ENCODE measurements around the gene CINP. TPM values are rescaled to one million over a fixed set of nuclear protein-coding genes. Genes with fewer than 3 reads are reported as not detected.

Gene CINP
- total and polyA plus RNA-seq, 2 of the 13 experiments (the other 11 are each of a cell fraction or from before 2014, with no cell fraction given), result 32.8 to 42.8 TPM

DNA sequence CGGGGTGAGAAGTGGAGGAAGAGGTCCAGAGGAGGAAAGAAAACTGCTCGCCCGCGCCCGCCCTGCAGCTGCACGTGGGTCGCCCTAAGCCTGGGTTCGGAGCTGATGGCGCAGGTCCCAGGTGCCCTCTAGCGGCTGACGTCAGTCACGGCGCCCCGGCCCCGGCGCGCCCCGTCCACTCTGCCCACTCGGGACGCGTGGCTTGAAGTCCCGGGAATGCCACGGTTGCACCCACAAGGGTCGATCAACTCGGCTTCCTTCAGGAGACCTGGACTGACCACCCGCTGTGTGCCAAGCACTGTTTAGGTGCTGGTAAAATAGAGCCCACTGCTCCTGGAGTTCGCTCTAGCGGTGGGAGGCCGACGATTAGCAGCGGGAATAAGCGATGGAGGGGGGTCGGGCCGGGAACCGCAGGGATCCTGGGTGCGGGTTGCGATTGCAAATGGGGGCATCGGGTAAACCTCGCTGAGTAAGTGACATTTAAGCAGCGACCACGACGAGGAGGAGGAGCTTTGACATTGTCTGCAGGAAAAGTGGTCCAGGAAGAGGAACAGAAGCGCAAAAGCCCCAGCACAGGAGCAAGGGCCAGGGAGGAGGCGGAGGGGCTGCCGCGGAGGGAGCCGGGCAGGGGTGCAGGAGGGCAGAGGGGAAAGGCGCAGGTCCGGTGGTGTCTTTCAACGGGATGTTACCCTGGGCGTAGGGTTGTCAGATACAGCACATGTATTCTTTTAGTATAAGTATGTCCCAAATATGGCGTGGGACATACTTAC, 48.3 kb downstream of the CINP start (continued):
- TF ChIP-seq NCOR1 (IDR thresholded peaks at IDR 0.05; ENCODE audit: borderline replicate concordance, low read length) (no peak), PHF5A (CRISPR knock-in tag; IDR thresholded peaks at IDR 0.05; ENCODE audit: low read depth, unreplicated experiment) (no peak), SP140L (CRISPR knock-in tag; IDR thresholded peaks at IDR 0.05; ENCODE audit: borderline replicate concordance) (no peak), RARG (CRISPR knock-in tag; IDR thresholded peaks at IDR 0.05; ENCODE audit: low read depth) (no peak), IKZF1 (IDR thresholded peaks at IDR 0.05) (no peak), TBX2 (CRISPR knock-in tag; IDR thresholded peaks at IDR 0.05; ENCODE audit: borderline replicate concordance) (peak; percentile 16), NFYB (CRISPR knock-in tag; IDR thresholded peaks at IDR 0.05) (no peak), ZNF7 (CRISPR knock-in tag; IDR thresholded peaks at IDR 0.05) (no peak), ZNF629 (CRISPR knock-in tag; conservative IDR thresholded peaks at IDR 0.05) (no peak), SYNCRIP (IDR thresholded peaks at IDR 0.05; ENCODE audit: insufficient read depth, low read depth, low read length) (no peak), AKAP8 (CRISPR knock-in tag; IDR thresholded peaks at IDR 0.05) (no peak), ZNF367 (CRISPR knock-in tag; IDR thresholded peaks at IDR 0.05; ENCODE audit: borderline replicate concordance) (no peak), TAF15 (IDR thresholded peaks at IDR 0.05; ENCODE audit: low read depth, low read length, poor library complexity, severe bottlenecking) (no peak), ZNF564 (CRISPR knock-in tag; IDR thresholded peaks at IDR 0.05) (no peak), ZIK1 (CRISPR knock-in tag; IDR thresholded peaks at IDR 0.05; ENCODE audit: borderline replicate concordance, low read depth) (no peak), ZNF619 (CRISPR knock-in tag; IDR thresholded peaks at IDR 0.05) (no peak), ISL2 (CRISPR knock-in tag; IDR thresholded peaks at IDR 0.05) (no peak), NR2C2 (CRISPR knock-in tag; IDR thresholded peaks at IDR 0.05; ENCODE audit: borderline replicate concordance) (no peak; the same call in 1 of the 2 replicates)
- TF ChIP-seq, protein P1, sequence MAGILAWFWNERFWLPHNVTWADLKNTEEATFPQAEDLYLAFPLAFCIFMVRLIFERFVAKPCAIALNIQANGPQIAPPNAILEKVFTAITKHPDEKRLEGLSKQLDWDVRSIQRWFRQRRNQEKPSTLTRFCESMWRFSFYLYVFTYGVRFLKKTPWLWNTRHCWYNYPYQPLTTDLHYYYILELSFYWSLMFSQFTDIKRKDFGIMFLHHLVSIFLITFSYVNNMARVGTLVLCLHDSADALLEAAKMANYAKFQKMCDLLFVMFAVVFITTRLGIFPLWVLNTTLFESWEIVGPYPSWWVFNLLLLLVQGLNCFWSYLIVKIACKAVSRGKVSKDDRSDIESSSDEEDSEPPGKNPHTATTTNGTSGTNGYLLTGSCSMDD (CRISPR knock-in tag; IDR thresholded peaks at IDR 0.05), result no peak
- TF ChIP-seq, protein P2, sequence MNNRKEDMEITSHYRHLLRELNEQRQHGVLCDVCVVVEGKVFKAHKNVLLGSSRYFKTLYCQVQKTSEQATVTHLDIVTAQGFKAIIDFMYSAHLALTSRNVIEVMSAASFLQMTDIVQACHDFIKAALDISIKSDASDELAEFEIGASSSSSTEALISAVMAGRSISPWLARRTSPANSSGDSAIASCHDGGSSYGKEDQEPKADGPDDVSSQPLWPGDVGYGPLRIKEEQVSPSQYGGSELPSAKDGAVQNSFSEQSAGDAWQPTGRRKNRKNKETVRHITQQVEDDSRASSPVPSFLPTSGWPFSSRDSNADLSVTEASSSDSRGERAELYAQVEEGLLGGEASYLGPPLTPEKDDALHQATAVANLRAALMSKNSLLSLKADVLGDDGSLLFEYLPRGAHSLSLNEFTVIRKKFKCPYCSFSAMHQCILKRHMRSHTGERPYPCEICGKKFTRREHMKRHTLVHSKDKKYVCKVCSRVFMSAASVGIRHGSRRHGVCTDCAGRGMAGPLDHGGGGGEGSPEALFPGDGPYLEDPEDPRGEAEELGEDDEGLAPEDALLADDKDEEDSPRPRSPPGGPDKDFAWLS (CRISPR knock-in tag; IDR thresholded peaks at IDR 0.05; ENCODE audit: borderline replicate concordance), result 0 out of 2 replicates have a peak, but pooled peaks have one; percentile 63
- TF ChIP-seq, protein P3, sequence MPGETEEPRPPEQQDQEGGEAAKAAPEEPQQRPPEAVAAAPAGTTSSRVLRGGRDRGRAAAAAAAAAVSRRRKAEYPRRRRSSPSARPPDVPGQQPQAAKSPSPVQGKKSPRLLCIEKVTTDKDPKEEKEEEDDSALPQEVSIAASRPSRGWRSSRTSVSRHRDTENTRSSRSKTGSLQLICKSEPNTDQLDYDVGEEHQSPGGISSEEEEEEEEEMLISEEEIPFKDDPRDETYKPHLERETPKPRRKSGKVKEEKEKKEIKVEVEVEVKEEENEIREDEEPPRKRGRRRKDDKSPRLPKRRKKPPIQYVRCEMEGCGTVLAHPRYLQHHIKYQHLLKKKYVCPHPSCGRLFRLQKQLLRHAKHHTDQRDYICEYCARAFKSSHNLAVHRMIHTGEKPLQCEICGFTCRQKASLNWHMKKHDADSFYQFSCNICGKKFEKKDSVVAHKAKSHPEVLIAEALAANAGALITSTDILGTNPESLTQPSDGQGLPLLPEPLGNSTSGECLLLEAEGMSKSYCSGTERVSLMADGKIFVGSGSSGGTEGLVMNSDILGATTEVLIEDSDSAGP (CRISPR knock-in tag; IDR thresholded peaks at IDR 0.05; ENCODE audit: borderline replicate concordance), result peak; percentile 87
- TF ChIP-seq, protein P4, sequence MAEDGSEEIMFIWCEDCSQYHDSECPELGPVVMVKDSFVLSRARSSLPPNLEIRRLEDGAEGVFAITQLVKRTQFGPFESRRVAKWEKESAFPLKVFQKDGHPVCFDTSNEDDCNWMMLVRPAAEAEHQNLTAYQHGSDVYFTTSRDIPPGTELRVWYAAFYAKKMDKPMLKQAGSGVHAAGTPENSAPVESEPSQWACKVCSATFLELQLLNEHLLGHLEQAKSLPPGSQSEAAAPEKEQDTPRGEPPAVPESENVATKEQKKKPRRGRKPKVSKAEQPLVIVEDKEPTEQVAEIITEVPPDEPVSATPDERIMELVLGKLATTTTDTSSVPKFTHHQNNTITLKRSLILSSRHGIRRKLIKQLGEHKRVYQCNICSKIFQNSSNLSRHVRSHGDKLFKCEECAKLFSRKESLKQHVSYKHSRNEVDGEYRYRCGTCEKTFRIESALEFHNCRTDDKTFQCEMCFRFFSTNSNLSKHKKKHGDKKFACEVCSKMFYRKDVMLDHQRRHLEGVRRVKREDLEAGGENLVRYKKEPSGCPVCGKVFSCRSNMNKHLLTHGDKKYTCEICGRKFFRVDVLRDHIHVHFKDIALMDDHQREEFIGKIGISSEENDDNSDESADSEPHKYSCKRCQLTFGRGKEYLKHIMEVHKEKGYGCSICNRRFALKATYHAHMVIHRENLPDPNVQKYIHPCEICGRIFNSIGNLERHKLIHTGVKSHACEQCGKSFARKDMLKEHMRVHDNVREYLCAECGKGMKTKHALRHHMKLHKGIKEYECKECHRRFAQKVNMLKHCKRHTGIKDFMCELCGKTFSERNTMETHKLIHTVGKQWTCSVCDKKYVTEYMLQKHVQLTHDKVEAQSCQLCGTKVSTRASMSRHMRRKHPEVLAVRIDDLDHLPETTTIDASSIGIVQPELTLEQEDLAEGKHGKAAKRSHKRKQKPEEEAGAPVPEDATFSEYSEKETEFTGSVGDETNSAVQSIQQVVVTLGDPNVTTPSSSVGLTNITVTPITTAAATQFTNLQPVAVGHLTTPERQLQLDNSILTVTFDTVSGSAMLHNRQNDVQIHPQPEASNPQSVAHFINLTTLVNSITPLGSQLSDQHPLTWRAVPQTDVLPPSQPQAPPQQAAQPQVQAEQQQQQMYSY (CRISPR knock-in tag; IDR thresholded peaks at IDR 0.05), result peak; percentile 31; the same call in 1 of the 2 replicates
